VCaP (cell line): ENCODE data around the gene DLK1.

Source experiments
- H3K27ac ChIP-seq: fragments of 450-650 bp; 2 replicates; pipeline ENCODE4 v1.5.1; 2017
- TF ChIP-seq, protein P1 (sequence below): fragments of 450-650 bp; conservative IDR thresholded peaks from 2 replicates; pipeline ENCODE4 v1.5.1; 2017; ENCODE audit warnings: mild to moderate bottlenecking, moderate library complexity

DLK1 gene

DNA sequence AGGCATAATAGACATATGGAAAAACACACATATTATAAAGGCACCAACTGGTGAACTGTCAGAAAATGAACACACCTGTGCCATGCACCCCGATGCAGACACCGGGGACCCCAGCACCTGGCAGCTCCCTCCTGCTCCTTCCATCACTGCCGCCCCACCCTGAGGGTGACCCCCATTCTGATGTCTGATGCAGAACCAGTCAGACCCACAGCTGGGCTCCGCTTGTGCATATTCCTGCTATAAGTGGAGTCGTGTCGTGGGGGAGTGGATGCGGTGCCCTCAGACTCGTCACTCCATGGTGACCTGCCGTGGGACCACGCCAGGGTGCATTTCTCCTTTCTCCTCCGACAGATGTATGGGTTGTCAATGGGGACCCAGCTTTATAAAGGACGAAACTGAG, 53.6 kb downstream of the DLK1 start:
- H3K27ac ChIP-seq = no peak overlapping the region
- TF ChIP-seq, protein P1, sequence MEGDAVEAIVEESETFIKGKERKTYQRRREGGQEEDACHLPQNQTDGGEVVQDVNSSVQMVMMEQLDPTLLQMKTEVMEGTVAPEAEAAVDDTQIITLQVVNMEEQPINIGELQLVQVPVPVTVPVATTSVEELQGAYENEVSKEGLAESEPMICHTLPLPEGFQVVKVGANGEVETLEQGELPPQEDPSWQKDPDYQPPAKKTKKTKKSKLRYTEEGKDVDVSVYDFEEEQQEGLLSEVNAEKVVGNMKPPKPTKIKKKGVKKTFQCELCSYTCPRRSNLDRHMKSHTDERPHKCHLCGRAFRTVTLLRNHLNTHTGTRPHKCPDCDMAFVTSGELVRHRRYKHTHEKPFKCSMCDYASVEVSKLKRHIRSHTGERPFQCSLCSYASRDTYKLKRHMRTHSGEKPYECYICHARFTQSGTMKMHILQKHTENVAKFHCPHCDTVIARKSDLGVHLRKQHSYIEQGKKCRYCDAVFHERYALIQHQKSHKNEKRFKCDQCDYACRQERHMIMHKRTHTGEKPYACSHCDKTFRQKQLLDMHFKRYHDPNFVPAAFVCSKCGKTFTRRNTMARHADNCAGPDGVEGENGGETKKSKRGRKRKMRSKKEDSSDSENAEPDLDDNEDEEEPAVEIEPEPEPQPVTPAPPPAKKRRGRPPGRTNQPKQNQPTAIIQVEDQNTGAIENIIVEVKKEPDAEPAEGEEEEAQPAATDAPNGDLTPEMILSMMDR = no peak

DNA sequence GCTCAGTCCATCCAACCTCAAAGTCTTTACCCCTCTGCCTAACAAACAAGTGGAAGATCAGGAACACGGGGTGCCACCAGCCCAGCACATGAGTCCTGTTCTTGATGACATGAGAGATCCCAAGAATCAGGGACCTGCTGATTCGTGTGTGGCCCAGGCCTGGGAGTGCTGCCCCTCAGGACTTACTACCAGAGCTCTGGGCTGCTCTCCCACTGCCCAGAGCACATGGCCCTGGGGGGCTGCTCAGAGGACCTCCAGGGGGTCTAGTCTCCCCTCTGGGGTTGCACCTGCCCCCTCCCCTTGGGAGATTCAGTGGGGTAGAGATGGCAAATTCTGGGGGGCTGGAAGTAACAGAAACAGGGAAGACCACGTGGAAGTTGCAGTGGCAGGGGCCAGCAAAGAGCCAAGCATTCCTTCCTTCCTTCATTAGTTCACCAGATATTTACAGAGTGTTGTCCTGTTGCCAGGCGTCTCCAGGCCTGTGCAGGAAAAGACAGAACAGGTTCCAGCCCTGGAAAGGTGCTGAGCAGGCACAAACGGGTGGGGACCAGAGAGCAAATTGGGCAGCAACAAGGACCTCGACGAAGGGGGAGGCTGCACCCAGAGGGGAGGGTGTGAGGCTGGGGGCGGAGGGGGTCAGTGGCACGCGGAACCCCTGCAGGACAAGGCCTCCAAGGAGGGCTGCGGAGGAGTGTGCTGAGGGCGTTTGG, 54.1 kb downstream of the DLK1 start:
- TF ChIP-seq, protein P1 = no peak
- H3K27ac ChIP-seq = no peak overlapping the region

DNA sequence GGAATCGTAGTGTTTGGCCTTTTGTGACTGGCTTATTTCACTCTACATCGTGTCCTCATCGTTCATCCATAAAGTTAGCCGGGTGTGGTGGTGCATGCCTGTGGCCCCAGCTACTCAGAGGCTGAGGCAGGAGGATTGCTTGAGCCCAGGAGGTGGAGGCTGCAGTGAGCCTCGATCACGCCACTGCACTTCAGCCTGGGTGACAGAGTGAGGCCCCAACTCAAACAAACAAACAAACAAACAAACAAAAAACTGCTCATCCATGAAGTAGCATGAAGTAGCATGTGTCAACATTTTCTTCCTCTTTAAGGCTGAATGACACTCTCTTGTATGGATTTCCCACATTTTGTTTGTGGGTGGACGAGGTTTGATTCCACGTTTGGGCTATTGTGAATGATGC, 55.3 kb downstream of the DLK1 start:
- TF ChIP-seq, protein P1 = no peak

DNA sequence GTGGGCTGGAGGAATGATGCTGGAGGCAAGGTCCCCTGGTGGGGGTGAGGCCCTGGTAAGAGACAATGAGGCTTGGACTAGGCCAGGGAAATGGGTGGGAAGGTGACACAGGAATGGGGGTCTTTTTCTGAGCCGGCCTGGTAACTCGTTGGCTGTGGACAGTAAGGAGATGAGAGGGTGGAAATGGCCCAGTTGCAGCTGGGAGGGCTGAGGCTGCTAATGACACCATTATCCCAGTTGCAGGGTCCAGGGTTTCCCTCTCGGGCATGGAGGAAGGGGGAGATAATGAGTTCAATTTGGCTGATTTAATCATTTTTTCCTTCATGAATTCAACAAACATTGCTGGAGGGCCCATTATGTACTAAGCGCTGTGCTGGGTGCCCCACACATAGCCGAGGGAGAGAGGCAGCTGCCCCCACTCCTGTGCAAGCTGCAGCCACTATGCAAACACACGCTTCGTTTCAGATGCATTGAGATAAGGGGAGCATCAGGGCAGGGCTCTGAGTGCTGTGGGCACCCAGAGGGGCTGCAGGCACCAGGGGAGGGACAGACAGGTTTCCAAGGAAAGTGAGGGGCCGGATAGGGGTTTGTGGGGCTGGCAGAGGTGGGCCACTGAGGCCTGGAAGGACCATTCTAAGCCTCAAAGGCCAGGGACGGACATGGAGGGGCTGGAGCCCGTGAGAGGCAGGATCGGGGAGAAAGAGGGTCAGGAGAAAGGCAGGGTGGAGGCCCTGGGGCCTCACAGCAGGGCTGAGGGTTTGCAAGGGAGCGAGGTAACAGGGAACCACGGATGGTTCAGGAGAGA, 56.0 kb downstream of the DLK1 start:
- H3K27ac ChIP-seq = no peak overlapping the region
- TF ChIP-seq, protein P1 = no peak

More for the DNA sequence above, 55.3 kb downstream of the DLK1 start:
- H3K27ac ChIP-seq = no peak overlapping the region

DNA sequence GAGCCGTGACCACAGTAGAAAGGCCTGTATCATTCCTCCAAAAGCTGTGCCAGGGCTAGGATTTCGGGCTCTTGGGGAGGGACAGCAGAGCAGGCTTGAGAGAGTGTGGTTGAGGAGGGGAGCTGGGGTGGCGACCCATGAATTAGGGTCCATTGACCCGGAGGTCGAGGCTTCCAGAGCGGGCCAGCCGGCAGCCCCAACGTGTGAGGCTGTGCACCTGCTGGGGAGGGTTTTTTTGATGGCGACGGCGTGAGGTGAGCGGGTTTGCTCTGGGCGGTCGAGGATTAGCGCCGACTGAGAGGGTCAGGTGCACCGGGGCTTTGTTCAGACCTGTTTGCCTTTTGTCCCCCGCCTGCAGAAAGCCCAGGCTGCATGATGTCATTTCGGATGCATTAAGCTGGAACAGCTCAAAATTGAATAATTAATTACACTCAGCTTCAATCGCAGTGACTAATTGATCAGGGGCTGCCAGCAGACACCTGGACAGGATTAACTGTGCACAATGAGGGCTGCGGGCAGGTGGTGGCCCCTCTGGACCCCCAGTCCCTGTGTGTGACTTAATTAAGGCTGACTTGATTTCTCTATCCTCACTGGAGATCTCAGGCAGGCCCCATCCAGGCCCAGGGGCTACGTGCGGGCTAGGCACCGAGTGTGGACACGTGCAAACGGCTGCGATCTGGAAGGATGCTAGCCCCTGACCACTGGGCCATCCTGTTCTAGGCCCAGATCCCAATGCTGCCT, 57.1 kb downstream of the DLK1 start:
- no peak overlapping the region for H3K27ac ChIP-seq
- TF ChIP-seq, protein P1 = no peak

DNA sequence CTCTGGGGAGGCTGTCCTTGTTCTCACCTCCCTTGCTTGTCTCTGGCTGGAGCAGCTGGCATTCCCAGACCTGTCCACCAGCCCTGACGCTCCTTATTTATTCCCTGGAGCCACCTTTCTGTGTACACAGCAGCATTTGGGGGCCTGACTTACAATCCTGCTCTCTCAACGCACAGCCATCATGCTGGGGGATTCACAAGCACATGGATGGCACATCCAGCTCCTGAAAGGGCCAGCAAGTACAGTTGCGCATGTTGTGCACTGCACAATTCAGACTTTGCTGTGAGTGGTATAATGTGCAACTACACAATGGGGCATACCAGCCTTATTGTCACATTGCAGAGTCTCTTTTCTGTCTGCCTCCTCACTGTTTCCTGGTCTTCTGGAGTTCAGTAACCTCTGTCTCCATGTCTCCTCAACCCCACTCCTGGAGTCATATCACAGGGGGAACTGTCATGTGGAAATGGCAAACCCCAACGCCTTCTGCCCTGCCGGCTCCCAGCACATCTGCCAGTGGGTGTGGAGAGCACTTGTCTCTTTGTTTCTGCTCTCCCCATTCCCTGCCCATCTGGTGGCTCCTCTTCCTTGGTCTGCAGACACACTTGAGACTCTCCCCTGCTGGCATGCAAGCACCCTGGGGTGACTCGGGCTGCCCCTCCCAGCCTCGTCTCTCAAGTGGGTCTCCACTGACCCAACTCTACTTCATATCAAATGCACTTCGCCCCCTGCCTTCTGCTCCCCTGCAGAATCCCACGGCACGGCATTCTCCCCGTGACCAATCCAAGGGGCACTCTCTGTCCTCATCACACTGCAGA, 58.0 kb downstream of the DLK1 start:
- TF ChIP-seq, protein P1 = no peak
- H3K27ac ChIP-seq = no peak overlapping the region
